GM18505 (cell line): ENCODE measurements around the gene NPM3.
"Not testable (repeated sequence)": the region's sequence is repeated elsewhere in the genome, so short reads cannot be mapped to it uniquely, and the experiment has no call there.

Experiments
- ATAC-seq: cut with Tn5 transposase; IDR thresholded peaks from one replicate; pipeline ENCODE4 v1.9.1; 2021; ENCODE audit not compliant: unreplicated experiment
- POLR2A ChIP-seq: IDR thresholded peaks from 4 replicates; pipeline ENCODE4 v1.6.1; 2011; ENCODE audit warnings: borderline replicate concordance; ENCODE audit not compliant: insufficient read depth, insufficient read length; ENCODE audit errors: extremely low read depth

Gene NPM3

GRCh38 chr10:101817337-101818118 lies 34.3 kb upstream of the NPM3 start:
- ATAC-seq, result peak; percentile 5
- TF ChIP-seq POLR2A, result no peak

GRCh38 chr10:101816913-101817336 lies 33.7 kb upstream of the NPM3 start:
- no peak for TF ChIP-seq POLR2A
- no peak for ATAC-seq

DNA sequence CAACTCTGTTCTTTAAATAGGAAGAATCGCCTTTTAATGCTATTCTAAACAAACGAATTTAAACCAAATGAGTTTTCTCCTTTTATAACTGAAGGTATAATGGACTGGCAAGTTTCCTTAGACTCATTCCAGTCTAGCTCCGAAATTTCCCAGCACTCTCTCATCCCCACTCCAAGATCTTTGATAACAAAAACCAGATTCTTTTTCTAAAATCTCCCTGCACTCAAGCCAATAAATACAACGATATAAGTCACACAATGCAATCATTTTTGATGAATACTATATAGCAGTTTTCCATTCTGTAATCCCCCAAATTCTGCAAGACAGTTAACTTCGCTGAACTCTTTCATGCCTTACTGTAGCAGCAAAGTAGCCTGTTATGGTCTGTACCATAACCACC lies 33.1 kb upstream of the NPM3 start:
- TF ChIP-seq POLR2A, result no peak
- ATAC-seq, result no peak

- ATAC-seq, result no peak
- TF ChIP-seq POLR2A, result no peak
Observed at GRCh38 chr10:101814466-101815071, 31.3 kb upstream of the NPM3 start.

- no peak for TF ChIP-seq POLR2A
- ATAC-seq, result no peak
Observed at GRCh38 chr10:101812606-101813005, 29.4 kb upstream of the NPM3 start.

- TF ChIP-seq POLR2A, result no peak
- no peak for ATAC-seq
Observed at GRCh38 chr10:101807158-101807557, 23.9 kb upstream of the NPM3 start.

DNA sequence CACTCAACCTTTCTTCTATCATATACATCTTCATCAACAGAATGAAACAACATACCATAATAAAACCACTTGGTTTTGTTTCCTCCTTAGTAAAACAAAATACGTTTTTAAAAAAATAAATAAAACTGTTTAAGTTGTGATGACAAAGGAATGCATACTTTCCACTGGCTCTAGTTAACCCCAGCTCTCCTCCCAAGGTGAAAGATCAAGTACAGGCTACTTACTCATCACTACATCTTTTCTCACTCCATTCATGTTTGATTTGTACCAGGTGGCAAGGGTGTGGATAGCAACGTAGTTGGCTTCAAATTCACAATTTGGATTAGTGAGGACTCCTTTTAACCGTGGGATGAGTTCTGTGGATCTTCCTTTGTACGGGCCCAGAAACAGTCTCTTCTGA lies 20.3 kb upstream of the NPM3 start:
- TF ChIP-seq POLR2A, result no peak
- no peak for ATAC-seq

- TF ChIP-seq POLR2A, result no peak
- no peak for ATAC-seq
Observed at GRCh38 chr10:101797403-101798059, 14.3 kb upstream of the NPM3 start.

DNA sequence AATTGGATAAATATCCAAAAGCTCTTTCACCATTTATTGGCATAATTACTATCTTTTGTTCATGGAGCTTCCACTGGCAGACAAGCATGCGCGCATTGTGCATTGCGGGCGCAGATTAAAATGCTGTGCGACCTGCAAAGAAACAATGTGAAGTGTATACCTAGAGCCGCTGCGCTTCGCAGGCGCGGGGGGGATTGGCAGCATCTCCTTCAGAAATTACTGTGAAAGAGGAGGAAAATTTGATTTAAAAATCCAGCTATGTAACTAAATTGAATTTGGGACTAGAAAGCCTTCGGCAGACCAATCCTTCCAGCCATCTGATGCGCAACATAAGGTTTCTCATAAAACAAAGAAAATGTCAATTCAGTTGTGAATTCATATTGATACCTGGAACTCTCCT lies 10.3 kb upstream of the NPM3 start:
- TF ChIP-seq POLR2A, result no peak

DNA sequence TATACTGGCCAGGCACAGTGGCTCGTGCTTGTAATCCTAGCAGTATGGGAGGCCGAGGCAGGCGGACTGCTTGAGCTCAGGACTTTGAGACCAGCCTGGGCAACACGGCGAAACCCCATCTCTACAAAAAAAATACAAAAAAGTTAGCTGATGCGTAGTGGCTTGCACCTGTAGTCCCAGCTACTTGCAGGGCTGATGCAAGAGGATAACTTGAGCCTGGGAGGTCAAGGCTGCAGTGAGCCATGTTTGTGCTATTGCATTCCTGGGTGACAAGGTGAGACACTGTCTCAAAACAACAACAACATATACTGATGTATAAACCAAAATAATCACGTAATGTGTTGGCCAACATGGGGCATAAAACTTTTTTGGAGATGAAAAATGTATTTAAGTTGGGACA lies 6.4 kb upstream of the NPM3 start:
- TF ChIP-seq POLR2A, result no peak
- ATAC-seq, result no peak

More for the DNA sequence above, 10.3 kb upstream of the NPM3 start:
- ATAC-seq, result no peak

DNA sequence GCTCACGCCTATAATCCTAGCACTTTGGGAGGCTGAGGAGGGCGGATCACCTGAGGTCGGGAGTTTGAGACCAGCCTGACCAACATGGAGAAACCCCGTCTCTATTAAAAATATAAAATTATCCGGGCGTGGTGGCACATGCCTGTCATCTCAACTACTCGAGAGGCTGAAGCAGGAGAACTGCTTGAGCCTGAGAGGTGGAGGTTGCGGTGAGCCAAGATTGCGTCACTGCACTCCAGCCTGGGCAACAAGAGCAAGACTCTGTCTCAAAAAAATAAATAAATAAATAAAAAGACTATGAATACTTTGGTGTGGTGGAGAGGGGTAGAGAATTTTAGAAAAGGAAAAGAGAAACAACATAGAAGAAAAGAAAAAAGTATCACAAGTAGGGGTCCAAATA lies 6.0 kb upstream of the NPM3 start:
- ATAC-seq, result not testable (repeated sequence)

GRCh38 chr10:101785801-101786200 lies 2.6 kb upstream of the NPM3 start:
- TF ChIP-seq POLR2A, result no peak
- no peak for ATAC-seq

GRCh38 chr10:101784558-101784957 lies 1.3 kb upstream of the NPM3 start:
- no peak for ATAC-seq
- TF ChIP-seq POLR2A, result peak; percentile 19

DNA sequence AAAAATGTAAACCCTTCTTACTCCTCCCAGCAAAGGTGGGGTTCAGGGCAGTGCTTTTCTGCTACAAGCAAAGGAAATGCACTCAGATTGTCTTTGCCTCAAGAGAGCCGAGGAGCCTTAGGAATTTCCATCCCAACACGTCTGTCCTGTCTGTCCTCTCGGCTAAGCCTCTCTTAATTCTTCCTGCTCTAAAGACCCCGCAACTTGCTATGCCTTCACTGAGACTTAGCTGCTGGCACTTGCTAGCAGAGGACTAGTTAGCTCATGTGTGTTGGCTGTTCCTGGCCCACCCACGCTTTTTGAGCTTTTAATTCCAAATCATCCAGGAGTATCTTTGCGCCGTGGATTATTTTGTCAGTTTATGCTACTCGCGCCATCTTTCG lies 481 bp upstream of the NPM3 start:
- TF ChIP-seq POLR2A, result peak; percentile 6
- ATAC-seq, result no peak

DNA sequence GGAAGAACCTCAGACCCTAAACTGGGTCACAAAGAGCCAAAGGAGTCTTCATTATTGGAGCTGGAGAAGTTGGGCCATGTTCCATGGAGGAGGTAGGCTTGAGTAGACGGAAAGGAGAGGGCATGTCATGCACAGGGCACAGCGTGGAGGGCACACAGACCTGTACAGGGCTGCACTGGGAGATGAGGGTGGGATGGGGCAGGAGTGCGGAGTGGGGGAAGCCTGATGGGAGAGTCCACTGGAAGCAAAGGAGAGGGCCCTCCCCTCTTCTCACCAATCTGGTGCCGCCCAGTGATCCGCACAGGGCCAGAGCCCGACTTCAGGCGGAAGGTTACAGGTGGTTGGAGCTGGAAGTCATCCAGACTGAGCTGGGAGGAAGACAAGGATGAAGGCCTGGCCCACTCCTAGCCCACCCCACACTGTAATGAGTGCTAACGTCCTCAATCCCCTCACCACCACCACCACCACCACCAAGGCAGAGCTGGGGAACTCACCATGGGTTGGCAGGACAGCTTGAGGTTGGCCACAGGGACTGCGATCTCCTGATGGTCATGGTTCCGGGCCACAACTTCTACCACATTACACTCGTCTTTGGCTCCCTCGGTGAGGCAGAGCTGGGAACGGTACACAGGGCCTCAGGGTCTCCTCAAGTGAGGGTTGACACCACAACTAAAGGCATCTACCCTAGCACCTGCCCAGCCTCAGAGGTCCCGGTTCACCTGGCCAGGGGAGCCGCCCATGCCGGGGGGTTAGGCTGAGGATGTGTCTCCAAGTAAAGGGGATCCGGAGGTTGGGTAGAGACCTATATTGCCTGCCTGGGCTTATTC lies 1.0 kb downstream of the NPM3 start:
- ATAC-seq, result no peak

More for the DNA sequence above, 1.0 kb downstream of the NPM3 start:
- no peak for TF ChIP-seq POLR2A
